Measurements from ENCODE around the gene CD226.

The CD226 gene

DNA sequence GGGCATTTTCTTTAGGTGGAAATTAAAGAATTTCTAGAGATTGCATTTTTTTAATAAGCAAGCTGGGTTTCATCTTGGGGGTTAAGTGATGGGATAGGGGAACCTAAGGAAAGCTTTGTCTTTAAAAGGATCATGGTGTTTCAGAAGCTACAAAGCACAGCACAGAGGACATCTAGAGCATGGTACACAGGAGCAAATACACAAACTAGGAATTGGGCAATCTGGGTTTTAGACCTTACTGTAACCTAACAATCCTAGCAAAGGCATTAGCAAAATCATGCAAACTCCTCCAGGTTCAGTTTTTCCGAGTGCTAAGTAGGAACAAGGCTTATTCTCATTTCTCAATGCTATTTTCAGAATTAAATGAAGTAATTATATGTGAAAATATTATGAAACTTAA lies 134.1 kb downstream of the CD226 start:
- Histone ChIP-seq H3K9me3 (ENCODE audit: control insufficient read depth in 2 of 2, low read length in 2 of 2) (no peaks in the 10 kb centered on the region), H3K27ac (ENCODE audit: low read length) (no peak overlapping the region), H3K9ac (ENCODE audit: low read length in 2 of 2) (no peak overlapping the region), H3K4me3 (ENCODE audit: low read length in 2 of 2) (no peak overlapping the region), H3K4me1 (ENCODE audit: control insufficient read depth, insufficient read depth, low read length) (no peaks in the 10 kb centered on the region), H3K36me3 (ENCODE audit: control insufficient read depth in 2 of 2, insufficient read depth in 2 of 2, low read length in 2 of 2) (no peaks in the 10 kb centered on the region), H3K27me3 (ENCODE audit: control insufficient read depth in 1 of 2, insufficient read depth in 2 of 2, low read length in 2 of 2) (no peaks in the 10 kb centered on the region)

DNA sequence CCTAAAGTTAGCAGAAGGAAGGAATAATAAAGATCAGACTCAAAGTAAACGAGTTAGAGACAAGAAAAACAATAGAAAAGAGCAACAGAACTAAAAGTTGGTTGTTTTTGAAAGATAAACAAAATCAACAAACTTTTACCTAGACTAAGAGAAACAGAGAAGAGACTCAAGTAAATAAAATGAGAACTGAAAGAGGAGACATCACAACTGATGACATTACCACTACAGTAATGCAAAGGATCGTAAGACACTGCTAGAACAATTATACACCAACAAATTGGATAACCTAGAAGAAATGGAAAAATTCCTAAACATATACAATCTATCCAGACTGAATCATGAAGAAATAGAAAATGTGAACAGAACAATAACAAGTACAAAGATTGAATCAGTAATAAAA lies 139.3 kb downstream of the CD226 start:
- no peak overlapping the region for H3K27ac ChIP-seq (ENCODE audit: low read length)
- no peaks in the 10 kb centered on the region for H3K36me3 ChIP-seq (ENCODE audit: control insufficient read depth in 2 of 2, insufficient read depth in 2 of 2, low read length in 2 of 2)
- H3K27me3 ChIP-seq (ENCODE audit: control insufficient read depth in 1 of 2, insufficient read depth in 2 of 2, low read length in 2 of 2) = no peaks in the 10 kb centered on the region
- no peak overlapping the region for H3K9ac ChIP-seq (ENCODE audit: low read length in 2 of 2)
- H3K4me3 ChIP-seq (ENCODE audit: low read length in 2 of 2) = no peak overlapping the region
- H3K4me1 ChIP-seq (ENCODE audit: control insufficient read depth, insufficient read depth, low read length) = no peaks in the 10 kb centered on the region
- no peaks in the 10 kb centered on the region for H3K9me3 ChIP-seq (ENCODE audit: control insufficient read depth in 2 of 2, low read length in 2 of 2)

DNA sequence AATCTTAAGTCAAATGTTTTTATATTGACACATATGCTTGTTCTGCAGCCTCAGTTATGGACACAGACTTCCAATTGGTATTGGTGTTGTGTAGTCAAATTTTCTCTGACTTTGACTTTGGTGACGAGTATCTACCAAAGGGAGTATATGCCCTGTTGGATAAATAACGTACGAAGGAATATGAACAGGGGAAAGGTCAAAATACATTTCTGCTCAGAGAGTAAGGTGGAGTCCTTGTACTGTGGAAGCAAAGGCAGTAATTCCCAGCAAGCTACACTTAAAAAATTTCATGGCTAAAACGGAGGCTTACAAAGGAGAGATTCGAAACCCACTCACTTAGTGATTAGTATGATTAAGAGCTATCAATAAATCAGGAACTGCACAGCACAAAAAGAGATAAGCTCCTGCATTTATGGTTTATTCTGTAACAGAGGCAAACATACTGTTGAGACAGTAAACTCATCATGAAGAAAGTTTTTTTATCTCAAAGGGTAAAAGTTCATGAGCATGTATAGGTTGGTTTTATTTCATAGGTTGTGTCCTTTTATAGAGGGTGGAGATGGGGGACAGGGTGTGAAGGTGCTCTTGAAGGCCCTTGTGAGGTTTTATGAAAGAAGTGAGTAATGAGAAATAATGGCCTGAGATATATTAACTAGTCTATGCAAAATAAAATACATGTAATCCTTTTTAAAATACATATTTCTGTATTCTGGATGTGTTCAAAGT lies 142.7 kb downstream of the CD226 start:
- no peak overlapping the region for H3K4me3 ChIP-seq (ENCODE audit: low read length in 2 of 2)
- H3K36me3 ChIP-seq (ENCODE audit: control insufficient read depth in 2 of 2, insufficient read depth in 2 of 2, low read length in 2 of 2) = no peaks in the 10 kb centered on the region
- no peak overlapping the region for H3K9ac ChIP-seq (ENCODE audit: low read length in 2 of 2)

More for the DNA sequence above, 142.7 kb downstream of the CD226 start:
- Histone ChIP-seq H3K4me1 (ENCODE audit: control insufficient read depth, insufficient read depth, low read length) (no peaks in the 10 kb centered on the region), H3K27me3 (ENCODE audit: control insufficient read depth in 1 of 2, insufficient read depth in 2 of 2, low read length in 2 of 2) (no peaks in the 10 kb centered on the region), H3K9me3 (ENCODE audit: control insufficient read depth in 2 of 2, low read length in 2 of 2) (no peaks in the 10 kb centered on the region), H3K27ac (ENCODE audit: low read length) (no peak overlapping the region)

All from stomach smooth muscle (tissue), 2 donors.